Stimulated activated CD4-positive, alpha-beta T cell treated with anti-CD3 and anti-CD28 coated beads, Interleukin-1b, Interleukin-23, amount 100 ng/mL, for 24 hours (primary cell): ENCODE results near the gene ZNF410.
"Not testable (repeated sequence)": the region's sequence is repeated elsewhere in the genome, so short reads cannot be mapped to it uniquely, and the experiment has no call there.

ENCODE experiments used
- DNase-seq, 4 experiments: peaks; one replicate each; pipeline ENCODE4 v3.0.0-alpha.2; 2020; ENCODE audit warnings: low read depth in 4 of 4, low spot score in 1 of 4

ZNF410 gene

GRCh38 chr14:73887318-73887616 is 608 bp downstream of the ZNF410 start:
- DNase-seq, result peak in 1 of 4 experiments; percentile 2

GRCh38 chr14:73887694-73888459 is 1.2 kb downstream of the ZNF410 start:
- no peak for DNase-seq

DNA sequence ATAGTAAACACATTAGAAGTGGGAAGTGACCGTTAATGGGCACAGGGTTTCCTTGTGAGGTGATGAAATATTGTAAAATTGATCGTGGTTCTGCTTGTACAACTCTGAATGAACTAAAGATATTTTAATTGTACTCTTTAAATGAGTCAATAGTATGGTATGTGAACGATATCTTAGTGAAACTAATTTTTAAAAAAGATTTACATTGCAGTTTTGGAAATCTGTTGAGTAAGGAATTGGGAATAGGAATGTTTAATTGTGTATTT is 1.7 kb downstream of the ZNF410 start:
- no peak for DNase-seq

- DNase-seq, result no peak
These were observed 2.3 kb downstream of the ZNF410 start for GRCh38 chr14:73888971-73889370.

- DNase-seq, result no peak
These were observed 2.7 kb downstream of the ZNF410 start for GRCh38 chr14:73889376-73889775.

GRCh38 chr14:73894180-73894687 is 7.6 kb downstream of the ZNF410 start:
- not testable (repeated sequence) for DNase-seq

- DNase-seq, result no peak
These were observed 9.3 kb downstream of the ZNF410 start for GRCh38 chr14:73895939-73896338.

DNA sequence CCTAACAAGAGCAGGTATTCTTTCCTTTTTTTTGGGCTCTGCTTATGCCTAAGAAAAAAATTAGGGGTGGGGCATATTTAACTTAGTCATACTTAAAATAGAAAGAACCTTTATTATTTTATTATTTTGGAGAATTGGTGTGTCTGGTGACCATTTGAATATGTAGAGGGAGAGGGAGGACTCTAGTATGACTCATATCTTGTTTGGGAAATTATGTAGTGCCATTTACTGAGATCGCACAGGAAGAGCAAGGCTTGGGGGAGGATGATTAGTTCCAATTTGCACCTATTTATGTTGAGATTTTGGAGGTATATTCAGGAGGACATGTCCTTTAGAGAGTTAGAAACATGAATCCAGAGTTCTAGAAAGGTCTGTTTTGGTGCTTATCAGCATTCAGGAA is 9.9 kb downstream of the ZNF410 start:
- DNase-seq, result no peak

GRCh38 chr14:73903028-73903427 is 16.4 kb downstream of the ZNF410 start:
- no peak for DNase-seq

GRCh38 chr14:73909681-73910080 is 23.0 kb downstream of the ZNF410 start:
- no peak for DNase-seq

- no peak for DNase-seq
These were observed 26.6 kb downstream of the ZNF410 start for GRCh38 chr14:73913256-73913655.

DNA sequence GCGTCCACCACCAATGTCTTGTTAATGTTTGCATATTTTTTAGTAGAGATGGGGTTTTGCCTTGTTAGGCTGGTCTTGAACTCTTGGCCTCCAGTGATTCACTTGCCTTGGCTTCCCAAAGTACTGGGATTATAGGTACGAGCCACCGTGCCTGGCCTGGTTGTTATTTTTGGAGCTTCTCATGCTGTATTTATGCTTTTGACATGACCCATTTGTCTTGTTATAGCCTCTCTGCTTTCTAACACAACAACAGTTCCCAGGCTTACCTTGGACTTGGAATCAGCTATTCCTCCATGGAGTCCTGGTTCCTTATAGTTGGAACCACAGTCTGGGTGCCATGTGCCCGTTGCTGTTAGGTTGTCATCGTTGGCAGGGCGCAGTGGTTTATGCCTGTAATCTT is 29.7 kb downstream of the ZNF410 start:
- DNase-seq, result no peak

DNA sequence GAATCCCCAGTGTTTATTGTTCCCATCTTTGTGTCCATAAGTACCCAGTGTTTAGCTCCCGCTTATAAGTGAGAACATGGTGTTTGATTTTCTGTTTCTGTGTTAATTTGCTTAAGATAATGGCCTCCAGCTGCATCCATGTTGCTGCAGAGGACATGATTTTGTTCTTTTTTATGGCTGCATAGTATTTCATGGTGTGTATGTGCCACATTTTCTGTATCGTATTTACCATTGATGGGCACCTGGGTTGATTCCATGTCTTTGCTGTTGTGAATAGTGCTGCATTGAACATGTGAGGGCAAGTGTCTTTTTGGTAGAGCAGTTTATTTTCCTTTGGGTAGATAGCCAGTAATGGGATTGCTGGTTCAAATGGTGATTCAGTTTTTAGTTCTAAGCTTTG is 32.8 kb downstream of the ZNF410 start:
- DNase-seq, result not testable (repeated sequence)

DNA sequence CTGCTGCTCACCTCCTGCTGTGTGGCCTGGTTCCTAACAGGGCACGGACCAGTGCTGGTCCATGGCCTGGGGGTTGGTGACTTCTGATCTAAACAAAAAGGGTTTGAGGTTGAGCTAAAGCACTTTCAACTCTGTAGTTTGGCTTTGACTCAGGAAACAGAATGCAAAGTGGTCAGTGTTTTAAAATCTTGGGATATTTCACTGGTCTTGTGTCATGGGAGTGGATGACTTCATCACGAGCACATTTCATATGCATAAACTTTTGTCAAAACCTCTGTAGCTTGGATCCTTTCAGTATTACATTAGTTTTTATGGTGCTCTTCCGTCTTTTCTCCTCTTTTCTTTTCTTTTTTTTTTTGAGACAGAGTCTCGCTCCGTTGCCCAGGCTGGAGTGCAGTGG is 37.7 kb downstream of the ZNF410 start:
- DNase-seq, result no peak

DNA sequence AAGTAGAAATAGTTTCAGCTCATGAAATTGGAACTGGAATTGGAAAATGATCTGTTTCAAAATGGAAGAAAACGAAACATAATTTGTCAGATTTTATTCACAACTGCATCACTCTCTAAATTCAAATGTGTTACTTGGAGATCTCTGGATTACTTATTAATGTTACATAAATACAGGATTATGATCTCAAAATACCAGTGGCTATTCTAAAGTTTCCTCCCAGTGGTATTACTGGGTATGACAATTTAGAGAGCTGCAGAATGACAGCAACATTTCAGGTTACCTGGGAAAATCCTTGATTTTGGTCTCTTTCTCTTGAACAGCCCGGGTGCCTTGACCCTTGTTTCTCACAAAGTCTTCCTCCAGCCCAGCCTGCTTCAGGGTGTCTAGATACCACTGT is 49.0 kb downstream of the ZNF410 start:
- DNase-seq, result no peak

GRCh38 chr14:73936548-73936947 is 49.9 kb downstream of the ZNF410 start:
- no peak for DNase-seq

DNA sequence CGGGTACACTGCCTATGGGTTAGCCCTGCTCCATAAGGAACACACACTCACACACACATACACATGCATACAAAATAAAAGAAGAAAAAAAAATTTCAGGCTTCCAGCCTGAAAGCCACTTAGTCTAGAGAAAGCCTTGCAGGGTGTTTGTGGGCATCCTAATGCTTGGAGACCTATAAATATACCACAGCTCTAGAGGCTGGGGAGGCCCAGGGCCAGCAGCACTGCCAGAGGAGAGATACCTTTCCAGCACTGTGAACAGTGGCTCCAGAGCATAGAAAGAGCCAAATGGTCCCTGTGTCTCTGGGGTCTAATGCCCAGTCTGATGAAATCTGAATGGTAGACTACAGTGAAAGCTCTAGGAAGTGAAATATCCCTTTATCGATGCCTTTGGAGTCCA is 50.4 kb downstream of the ZNF410 start:
- no peak for DNase-seq

GRCh38 chr14:73942180-73942579 is 55.5 kb downstream of the ZNF410 start:
- DNase-seq, result no peak

DNA sequence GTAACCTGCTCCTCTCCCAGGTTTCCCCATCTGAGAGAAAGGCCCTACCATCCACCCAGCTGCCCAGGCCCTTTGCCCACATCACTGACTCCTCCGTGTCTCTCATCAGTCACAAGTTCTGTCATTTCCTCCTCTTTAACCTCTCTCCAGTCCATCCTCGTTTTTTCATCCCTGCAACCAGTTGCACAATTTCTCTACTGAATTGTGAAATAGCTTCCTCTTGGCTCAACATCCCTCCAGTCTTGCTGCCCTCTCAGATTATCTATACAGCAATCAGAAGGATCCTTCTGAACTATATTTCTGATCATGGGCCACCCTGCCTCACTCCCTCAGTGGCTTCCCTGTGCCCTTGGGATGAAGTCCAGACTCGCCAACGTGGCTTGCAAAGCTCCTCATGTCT is 56.4 kb downstream of the ZNF410 start:
- no peak for DNase-seq

GRCh38 chr14:73944432-73945158 is 57.9 kb downstream of the ZNF410 start:
- no peak for DNase-seq

GRCh38 chr14:73945159-73945670 is 58.6 kb downstream of the ZNF410 start:
- no peak for DNase-seq
